ENCODE data around the gene NR1I3. TPM values are rescaled to one million over a fixed set of nuclear protein-coding genes. Genes with fewer than 3 reads are reported as not detected.
A peak's percentile ranks its signal among the peaks of the same experiment; 100 is the strongest.

Gene NR1I3
- total and polyA plus RNA-seq, 2 of the 13 experiments (the other 11 are each of a cell fraction or from before 2014, with no cell fraction given), result 0.62 to 0.95 TPM

GRCh38 chr1:161229896-161230295, 8.1 kb downstream of the NR1I3 start:
- in situ Hi-C loops (cut with HindIII; ENCODE audit: extremely low pct_ligation_motif_present, low pct_unique_long_range_greater_than_20kb), result loop anchor here (5.0 to 10.0 kb wide), 2 partner anchors 62 to 155 kb away; no protein-coding TSS in a partner anchor
- FAIRE-seq, result no peak
- Histone ChIP-seq H3K27me3 (ENCODE audit: control insufficient read depth in 1 of 2, insufficient read depth in 2 of 2, low read length in 2 of 2) (no peaks in the 10 kb centered on the region), H3K79me2 (ENCODE audit: insufficient read depth, low read length) (peaks cover 11% of the 10 kb centered on the region), H3K27ac (ENCODE audit: extremely low read length, insufficient read depth, low read length) (peak overlapping the region; percentile 1), H3K4me3 (replicated peaks in 1 of 3; ENCODE audit: insufficient read depth in 1 of 3, low read depth in 2 of 3, low read length in 3 of 3) (no peak overlapping the region), H3K36me3 (replicated peaks in 1 of 2; ENCODE audit: control insufficient read depth in 1 of 2, insufficient read depth in 2 of 2, low read length in 2 of 2) (peaks cover 12 to 38% of the 10 kb centered on the region in 2 experiments; a peak in 4 of 5 replicates), H2AFZ (ENCODE audit: low read length) (no peak overlapping the region), H3K4me2 (ENCODE audit: low read depth, low read length) (no peak overlapping the region), H4K20me1 (ENCODE audit: insufficient read depth, low read length) (no peaks in the 10 kb centered on the region), H3K9ac (ENCODE audit: insufficient read depth, low read depth, low read length) (no peak overlapping the region), H3K4me1 (ENCODE audit: insufficient read depth, low read length) (peaks cover 40% of the 10 kb centered on the region), H3K9me3 (ENCODE audit: low read length) (no peaks in the 10 kb centered on the region)
- ChIA-PET CTCF (ENCODE audit: low intra/inter-chr PET ratio, low total read pairs) (interaction anchor here (0.8 to 2.6 kb wide), 4 partner anchors 20 to 144 kb away, joined by 3 to 8 read pairs (median 4); no protein-coding TSS in a partner anchor), POLR2A (interaction anchor here (0.8 to 2.5 kb wide), 10 partner anchors 9 to 159 kb away, joined by 3 to 19 read pairs (median 4); partner anchors contain the start of genes NDUFS2 and SDHC)
- BruUV-seq (replicated peaks), result no TSS peak
- ATAC-seq, result no peak
- DNase-seq (ENCODE audit: low spot score), result no peak
- WGBS (ENCODE audit: low lambda C conversion rate), result 100% methylated on average over 1 of the region's 3 CpGs
- intact Hi-C loops (cut with micrococcal nuclease; ENCODE audit: unreplicated experiment), result loop anchor here (1.0 to 5.0 kb wide), 2 partner anchors 61 to 82 kb away; partner anchors contain the start of gene SDHC
- TF ChIP-seq STAG1 (CRISPR knock-in tag; IDR thresholded peaks at IDR 0.05), result peak; percentile 54
- 0 out of 2 replicates have a peak, but pooled peaks have one; percentile 16 for TF ChIP-seq RAD21 (CRISPR knock-in tag; IDR thresholded peaks at IDR 0.05)
- 0 out of 2 replicates have a peak, but pooled peaks have one; percentile 20 for TF ChIP-seq ZFX (CRISPR knock-in tag; IDR thresholded peaks at IDR 0.05; ENCODE audit: low read depth)
- peak; percentile 53 for TF ChIP-seq CTCF (CRISPR knock-in tag; IDR thresholded peaks at IDR 0.05)
- TF ChIP-seq LRRFIP1 (CRISPR knock-in tag; conservative IDR thresholded peaks at IDR 0.05), result no peak
- TF ChIP-seq SMC3 (IDR thresholded peaks at IDR 0.05; ENCODE audit: low read length), result peak; percentile 68
